ENCODE data around the gene C2orf72. TPM values are rescaled to one million over a fixed set of nuclear protein-coding genes. Genes with fewer than 3 reads are reported as not detected.

Gene C2orf72
- total RNA-seq, 2 experiments from 2014 or later, result 0.18 TPM; not detected in 1

- no peaks in the 10 kb centered on the region for H3K27me3 Mint-ChIP-seq
- CTCF ChIA-PET, result interaction anchor here (0.7 kb wide), 1 partner anchor 15 kb away, joined by 3 read pairs; no protein-coding TSS in a partner anchor
- H3K36me3 Mint-ChIP-seq, result peaks cover 42% of the 10 kb centered on the region
- no peak overlapping the region for H3K4me3 Mint-ChIP-seq
- no peaks in the 10 kb centered on the region for H3K4me1 Mint-ChIP-seq
- no peak for ATAC-seq
- H3K27ac Mint-ChIP-seq, result no peak overlapping the region
- H3K9me3 Mint-ChIP-seq (ENCODE audit: low read depth), result no peaks in the 10 kb centered on the region
- no peak for DNase-seq
Measured at GRCh38 chr2:231088754-231089153, 51.4 kb downstream of the C2orf72 start.

DNA sequence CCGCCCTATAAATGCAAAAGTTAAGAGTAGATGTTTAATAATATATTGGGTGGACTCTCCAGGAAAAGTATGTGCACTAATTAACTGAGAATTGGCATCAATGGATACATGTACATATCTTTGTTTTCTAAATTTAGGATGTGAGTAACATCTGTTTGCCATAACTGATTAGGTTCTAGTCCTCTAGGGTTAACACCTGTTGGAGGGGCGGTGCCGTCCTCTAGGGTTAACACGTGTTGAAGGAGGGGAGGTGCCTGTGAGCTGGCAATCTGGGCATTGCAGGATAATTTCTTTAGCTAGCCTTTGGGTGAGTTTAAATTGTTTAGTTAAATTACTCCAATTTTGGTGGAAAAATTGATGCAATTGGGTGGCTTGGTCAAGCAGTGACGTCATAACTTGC, 56.6 kb downstream of the C2orf72 start:
- CTCF ChIA-PET, result no interaction called here
- ATAC-seq, result no peak

DNA sequence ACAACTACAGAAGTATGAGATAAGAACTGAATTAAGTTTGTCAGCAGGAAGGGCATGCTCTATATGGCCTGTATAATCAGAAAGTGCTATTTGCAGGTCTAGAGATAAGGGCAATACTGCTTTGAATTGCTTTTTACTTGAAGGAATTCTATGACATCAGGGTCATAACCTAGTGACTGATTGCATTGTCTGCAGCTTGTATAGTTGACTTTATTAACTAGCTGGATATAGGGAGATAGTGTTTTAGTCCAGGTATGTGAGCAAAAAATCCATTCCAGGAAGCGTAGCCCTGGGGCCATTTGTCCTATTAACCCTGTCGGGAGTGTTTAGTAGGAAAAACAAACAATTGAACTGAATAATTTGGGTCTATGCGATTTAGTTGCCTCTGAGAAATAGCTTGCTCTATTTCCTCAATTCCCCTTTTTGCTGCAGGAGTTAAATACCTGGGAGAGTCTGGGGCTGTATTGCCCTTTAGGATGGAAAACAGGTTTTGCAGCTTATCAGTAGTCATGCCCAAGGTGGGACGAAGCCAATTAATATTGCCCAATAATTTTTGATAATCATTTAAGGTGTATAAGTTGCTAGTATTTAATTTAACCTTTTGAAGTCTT, 57.5 kb downstream of the C2orf72 start:
- H3K4me3 Mint-ChIP-seq, result no peak overlapping the region
- H3K27ac Mint-ChIP-seq, result no peak overlapping the region
- H3K4me1 Mint-ChIP-seq, result no peaks in the 10 kb centered on the region
- no peaks in the 10 kb centered on the region for H3K27me3 Mint-ChIP-seq
- peaks cover 7% of the 10 kb centered on the region for H3K9me3 Mint-ChIP-seq (ENCODE audit: low read depth)
- CTCF ChIA-PET, result interaction anchor here (0.9 to 1.7 kb wide), 2 partner anchors 9 to 16 kb away, joined by 4 to 5 read pairs; no protein-coding TSS in a partner anchor
- no peak for DNase-seq
- H3K36me3 Mint-ChIP-seq, result peaks cover 78% of the 10 kb centered on the region
- no peak for ATAC-seq

More for the DNA sequence above, 56.6 kb downstream of the C2orf72 start:
- peaks cover 6% of the 10 kb centered on the region for H3K9me3 Mint-ChIP-seq (ENCODE audit: low read depth)
- H3K36me3 Mint-ChIP-seq, result peaks cover 69% of the 10 kb centered on the region
- H3K4me3 Mint-ChIP-seq, result no peak overlapping the region
- no peak for DNase-seq
- no peaks in the 10 kb centered on the region for H3K4me1 Mint-ChIP-seq
- H3K27me3 Mint-ChIP-seq, result no peaks in the 10 kb centered on the region
- no peak overlapping the region for H3K27ac Mint-ChIP-seq

Other genes starting within 250 kb of the C2orf72 start
- gene ITM2C, start 172.6 kb upstream of the C2orf72 start, total RNA-seq, result 100 to 1,000 TPM in 1 of 2 experiments, 10 to 100 TPM in 1; 65.1 to 115 TPM
- gene GPR55, start 112.3 kb upstream of the C2orf72 start, total RNA-seq, result 10 to 100 TPM; 42.1 to 58.8 TPM
- 1 to 10 TPM in 1 of 2 experiments, under 1 TPM in 1; 0.44 to 1.2 TPM for gene SPATA3, start 41.4 kb upstream of the C2orf72 start, total RNA-seq
- 100 to 1,000 TPM in 1 of 2 experiments, 10 to 100 TPM in 1; 89.1 to 128 TPM for gene PSMD1, start 19.3 kb downstream of the C2orf72 start, total RNA-seq
- not detected for gene HTR2B, start 87.5 kb downstream of the C2orf72 start, total RNA-seq
- gene ARMC9, start 161.1 kb downstream of the C2orf72 start, total RNA-seq, result 1 to 10 TPM in 1 of 2 experiments, under 1 TPM in 1; 0.88 to 3.2 TPM